Renal pelvis (tissue), 4 donors: ENCODE results near the gene FRYL. TPM values are rescaled to one million over a fixed set of nuclear protein-coding genes. Genes with fewer than 3 reads are reported as not detected.
"Not testable (repeated sequence)": the region's sequence is repeated elsewhere in the genome, so short reads cannot be mapped to it uniquely, and the experiment has no call there.

Experiments
- DNase-seq: peaks from one replicate; pipeline ENCODE4 v3.0.0-alpha.2; 2013
- polyA plus RNA-seq, 3 donors: library from polyadenylated mRNA; unstranded; fragments of 120-200 nt; gene quantifications; one replicate each; pipeline ENCODE4 v1.2.1, GENCODE V29; 2013; ENCODE audit not compliant: insufficient read length in 3 of 3

FRYL gene
- polyA plus RNA-seq, 3 donors, result 40.4 to 47.4 (median 43.2) TPM

- peak; percentile 88 for DNase-seq
These were observed 7.0 kb upstream of the FRYL start for GRCh38 chr4:48787056-48787455.

- DNase-seq, result no peak
These were observed 6.5 kb upstream of the FRYL start for GRCh38 chr4:48786549-48786948.

GRCh38 chr4:48785302-48785701, 5.2 kb upstream of the FRYL start:
- DNase-seq, result no peak

- no peak for DNase-seq
These were observed 1.9 kb upstream of the FRYL start for GRCh38 chr4:48781968-48782367.

GRCh38 chr4:48780865-48781214, 761 bp upstream of the FRYL start:
- DNase-seq, result no peak

GRCh38 chr4:48779095-48779997, 733 bp downstream of the FRYL start:
- peak; percentile 77 for DNase-seq

GRCh38 chr4:48778431-48779094, 1.5 kb downstream of the FRYL start:
- DNase-seq, result no peak

GRCh38 chr4:48777739-48778138, 2.3 kb downstream of the FRYL start:
- no peak for DNase-seq

GRCh38 chr4:48774760-48775710, 5.0 kb downstream of the FRYL start:
- no peak for DNase-seq

- no peak for DNase-seq
These were observed 7.5 kb downstream of the FRYL start for GRCh38 chr4:48772556-48772955.

GRCh38 chr4:48767055-48767929, 12.8 kb downstream of the FRYL start:
- DNase-seq, result no peak

GRCh38 chr4:48766131-48766792, 13.8 kb downstream of the FRYL start:
- no peak for DNase-seq

GRCh38 chr4:48762408-48762807, 17.7 kb downstream of the FRYL start:
- no peak for DNase-seq

GRCh38 chr4:48761286-48761685, 18.8 kb downstream of the FRYL start:
- no peak for DNase-seq

GRCh38 chr4:48758703-48759102, 21.4 kb downstream of the FRYL start:
- not testable (repeated sequence) for DNase-seq

- DNase-seq, result no peak
These were observed 23.3 kb downstream of the FRYL start for GRCh38 chr4:48756689-48757220.

- DNase-seq, result no peak
These were observed 24.8 kb downstream of the FRYL start for GRCh38 chr4:48755281-48755680.

GRCh38 chr4:48753159-48753558, 26.9 kb downstream of the FRYL start:
- DNase-seq, result no peak

GRCh38 chr4:48752726-48753125, 27.4 kb downstream of the FRYL start:
- no peak for DNase-seq

GRCh38 chr4:48752246-48752645, 27.8 kb downstream of the FRYL start:
- DNase-seq, result no peak
